Rectal smooth muscle tissue (tissue), 1 donor: ENCODE results near the gene LIPE.
"Not testable (repeated sequence)": the region's sequence is repeated elsewhere in the genome, so short reads cannot be mapped to it uniquely, and the experiment has no call there.

Experiments
- H3K27ac ChIP-seq: one replicate; pipeline ENCODE4 v1.7.0; 2013; ENCODE audit warnings: low read depth, low read length, inconsistent platforms
- H3K27me3 ChIP-seq: one replicate; pipeline ENCODE4 v1.7.0; 2013; ENCODE audit warnings: low read length; ENCODE audit not compliant: control insufficient read depth, insufficient read depth
- H3K36me3 ChIP-seq: one replicate; pipeline ENCODE4 v1.7.0; 2013; ENCODE audit warnings: low read length; ENCODE audit not compliant: control insufficient read depth, insufficient read depth
- H3K4me1 ChIP-seq: one replicate; pipeline ENCODE4 v1.7.0; 2013; ENCODE audit warnings: low read length; ENCODE audit not compliant: control insufficient read depth, insufficient read depth
- H3K4me3 ChIP-seq: one replicate; pipeline ENCODE4 v1.7.0; 2013; ENCODE audit warnings: low read length
- H3K9ac ChIP-seq: one replicate; pipeline ENCODE4 v1.7.0; 2013; ENCODE audit warnings: low read length

The LIPE gene

DNA sequence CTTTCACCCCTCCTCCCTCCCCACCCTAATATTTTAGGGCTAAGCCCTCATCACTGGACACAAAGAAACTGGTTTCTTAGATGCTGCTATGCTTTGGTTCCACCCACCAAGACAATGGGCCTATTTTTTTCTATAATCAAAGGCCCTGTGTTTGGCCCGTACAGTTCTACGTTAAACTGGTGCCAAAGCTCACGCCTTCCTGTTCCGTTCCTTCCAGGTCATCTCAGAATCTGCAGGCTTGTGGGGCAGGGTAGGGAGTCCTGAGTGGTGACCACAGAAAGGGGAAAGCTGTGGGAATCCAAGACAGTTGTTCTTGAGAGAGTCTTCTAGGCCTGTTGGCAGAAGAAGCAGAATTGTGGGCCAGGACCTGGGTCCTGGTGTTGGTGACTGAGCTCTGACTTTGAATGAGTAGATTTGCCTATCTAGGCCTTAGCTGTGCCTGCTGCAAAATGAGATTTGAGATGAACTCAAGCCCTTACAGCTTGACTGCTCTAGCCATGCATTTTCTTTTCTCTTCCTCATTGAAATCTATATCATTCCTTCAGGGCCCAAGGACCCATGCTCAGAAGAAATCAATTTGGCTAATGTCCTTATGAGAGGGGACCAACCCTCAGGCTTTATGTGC, 34.6 kb upstream of the LIPE start:
- no peak overlapping the region for H3K4me3 ChIP-seq
- no peaks in the 10 kb centered on the region for H3K4me1 ChIP-seq
- no peak overlapping the region for H3K9ac ChIP-seq
- no peaks in the 10 kb centered on the region for H3K36me3 ChIP-seq
- H3K27me3 ChIP-seq = no peaks in the 10 kb centered on the region
- H3K27ac ChIP-seq = no peak overlapping the region

GRCh38 chr19:42461231-42461630, 34.0 kb upstream of the LIPE start:
- H3K9ac ChIP-seq, H3K4me3 ChIP-seq, H3K27ac ChIP-seq: not testable (repeated sequence)

GRCh38 chr19:42459926-42460325, 32.7 kb upstream of the LIPE start:
- Histone ChIP-seq H3K27ac (no peak overlapping the region), H3K9ac (no peak overlapping the region), H3K36me3 (no peaks in the 10 kb centered on the region), H3K4me3 (no peak overlapping the region), H3K4me1 (no peaks in the 10 kb centered on the region), H3K27me3 (no peaks in the 10 kb centered on the region)

More at GRCh38 chr19:42461231-42461630, 34.0 kb upstream of the LIPE start:
- H3K36me3 ChIP-seq, H3K27me3 ChIP-seq, H3K4me1 ChIP-seq: not testable (repeated sequence)

DNA sequence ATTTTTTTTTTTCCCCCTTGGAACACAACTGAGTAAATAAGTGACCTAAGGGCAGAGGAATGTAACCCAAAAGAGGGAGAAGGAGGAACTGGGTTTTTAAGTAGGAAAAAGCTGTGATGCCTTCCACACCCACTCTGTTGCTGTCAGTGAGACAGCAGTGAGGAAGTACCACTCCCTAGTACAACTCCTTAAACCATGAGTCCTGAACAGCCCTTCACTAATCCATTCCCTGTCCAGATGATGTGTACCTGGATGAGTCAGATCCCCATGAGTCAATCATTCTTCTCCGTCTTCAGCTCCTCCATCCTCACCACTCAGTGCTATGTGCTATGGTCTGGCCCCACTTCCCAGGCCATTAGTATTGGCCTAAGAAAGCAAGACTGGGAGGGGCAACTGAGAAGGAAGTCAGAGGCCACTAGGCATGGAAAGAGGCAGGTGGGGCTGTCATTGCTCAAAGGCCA, 28.5 kb upstream of the LIPE start:
- Histone ChIP-seq H3K4me1 (no peaks in the 10 kb centered on the region), H3K27ac (no peak overlapping the region), H3K9ac (no peak overlapping the region)

DNA sequence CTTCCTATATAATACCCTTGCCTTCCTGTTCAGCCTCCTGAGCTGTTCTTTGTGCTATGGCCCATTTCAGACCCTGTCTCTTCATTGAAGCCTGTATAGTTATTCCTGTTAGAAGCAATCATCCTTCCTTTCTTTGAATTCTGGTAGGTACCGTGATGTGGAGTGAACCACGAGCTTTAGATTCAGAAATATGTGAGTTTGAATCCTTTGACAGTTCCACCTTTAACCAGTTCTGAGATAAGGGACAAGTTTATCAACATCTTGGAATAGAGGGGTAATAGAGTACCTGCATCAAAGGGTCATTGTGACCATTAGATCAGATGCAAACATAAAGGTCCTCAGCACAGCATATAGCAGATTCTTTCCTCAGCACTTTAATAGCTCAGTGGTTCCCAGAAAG, 27.9 kb upstream of the LIPE start:
- H3K27ac ChIP-seq = no peak overlapping the region
- H3K4me3 ChIP-seq = no peak overlapping the region
- H3K9ac ChIP-seq = no peak overlapping the region
- no peaks in the 10 kb centered on the region for H3K27me3 ChIP-seq
- H3K36me3 ChIP-seq = no peaks in the 10 kb centered on the region
- no peaks in the 10 kb centered on the region for H3K4me1 ChIP-seq

More for the DNA sequence above, 28.5 kb upstream of the LIPE start:
- Histone ChIP-seq H3K27me3 (no peaks in the 10 kb centered on the region), H3K36me3 (no peaks in the 10 kb centered on the region), H3K4me3 (no peak overlapping the region)

DNA sequence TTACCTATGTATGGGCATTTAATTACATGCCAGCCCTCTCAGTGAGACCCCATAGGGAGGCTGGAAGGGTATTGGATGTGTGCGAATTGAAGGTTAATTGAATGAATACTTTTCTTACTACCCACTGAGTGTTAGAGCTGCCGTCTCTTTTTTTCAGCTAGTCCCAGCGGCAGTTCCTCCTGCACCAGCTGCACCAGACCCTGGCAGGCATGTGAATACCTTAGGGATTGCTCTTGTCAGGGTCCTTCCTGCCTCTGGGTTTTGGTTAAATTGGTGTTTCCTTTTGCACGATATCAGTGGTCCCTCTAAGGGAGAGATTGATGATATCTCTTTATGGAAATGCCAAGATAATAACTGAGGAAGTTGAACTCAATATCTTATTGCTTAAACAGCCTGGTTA, 25.4 kb upstream of the LIPE start:
- Histone ChIP-seq H3K27me3 (no peaks in the 10 kb centered on the region), H3K9ac (no peak overlapping the region), H3K27ac (no peak overlapping the region), H3K4me1 (no peaks in the 10 kb centered on the region), H3K4me3 (no peak overlapping the region), H3K36me3 (no peaks in the 10 kb centered on the region)

DNA sequence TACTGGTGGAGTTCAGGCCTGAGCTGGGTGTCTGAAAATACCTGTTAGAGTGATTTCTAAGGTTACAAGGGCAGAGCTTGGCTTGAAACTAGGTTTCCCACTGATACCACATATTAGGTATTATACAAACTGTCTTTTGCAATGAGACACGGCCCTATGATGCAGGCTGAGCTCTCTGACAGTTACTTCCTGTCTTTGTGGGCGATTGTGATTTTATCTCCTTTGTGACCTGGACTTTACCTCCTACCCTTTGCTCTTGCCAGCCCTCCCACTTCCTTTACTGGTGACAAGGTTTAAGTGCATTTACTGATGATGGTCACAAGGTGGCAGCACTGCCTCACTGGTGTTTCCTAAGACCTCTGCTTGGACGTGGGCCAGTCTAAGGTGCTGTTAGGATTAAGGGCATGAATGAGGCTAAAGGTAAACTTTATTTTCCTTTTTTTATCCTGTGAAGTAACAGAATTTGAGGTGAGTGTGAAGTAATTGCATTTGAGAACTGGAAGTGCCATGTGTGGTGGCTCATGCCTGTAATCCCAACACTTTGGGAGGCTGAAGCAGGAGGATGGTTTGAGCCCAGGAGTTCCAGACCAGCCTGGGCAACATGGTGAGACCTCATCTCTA, 23.2 kb upstream of the LIPE start:
- H3K27me3 ChIP-seq = no peaks in the 10 kb centered on the region
- H3K9ac ChIP-seq = no peak overlapping the region
- no peak overlapping the region for H3K4me3 ChIP-seq
- H3K4me1 ChIP-seq = no peaks in the 10 kb centered on the region
- H3K36me3 ChIP-seq = no peaks in the 10 kb centered on the region
- H3K27ac ChIP-seq = no peak overlapping the region

- H3K4me1 ChIP-seq, H3K9ac ChIP-seq, H3K4me3 ChIP-seq, H3K27me3 ChIP-seq, H3K36me3 ChIP-seq, H3K27ac ChIP-seq: not testable (repeated sequence)
Measured at GRCh38 chr19:42448306-42448705, 21.1 kb upstream of the LIPE start.

DNA sequence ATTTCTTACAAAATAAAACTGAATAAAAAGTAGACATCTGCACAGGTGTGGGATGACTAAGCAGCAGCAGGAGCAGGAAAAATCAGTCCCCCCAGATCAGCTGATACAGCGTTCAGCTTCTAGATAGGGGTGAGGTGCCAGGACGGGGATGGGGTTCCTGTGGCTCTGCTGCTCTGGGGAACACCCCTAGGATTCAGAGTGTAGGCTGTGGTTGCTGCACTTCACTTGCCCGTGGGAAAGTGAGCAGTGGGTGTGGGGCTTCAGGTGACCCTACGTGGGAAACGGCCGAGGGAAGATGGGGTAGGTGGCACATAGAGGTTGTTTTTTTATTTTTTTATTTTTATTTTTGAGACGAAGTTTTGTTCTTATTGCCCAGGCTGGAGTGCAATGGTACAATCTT, 18.8 kb upstream of the LIPE start:
- no peak overlapping the region for H3K9ac ChIP-seq
- H3K27me3 ChIP-seq = no peaks in the 10 kb centered on the region
- H3K36me3 ChIP-seq = no peaks in the 10 kb centered on the region
- H3K4me3 ChIP-seq = no peak overlapping the region
- H3K27ac ChIP-seq = no peak overlapping the region
- no peaks in the 10 kb centered on the region for H3K4me1 ChIP-seq

- no peaks in the 10 kb centered on the region for H3K4me1 ChIP-seq
- no peak overlapping the region for H3K9ac ChIP-seq
- no peak overlapping the region for H3K4me3 ChIP-seq
- H3K27me3 ChIP-seq = no peaks in the 10 kb centered on the region
- H3K27ac ChIP-seq = no peak overlapping the region
- no peaks in the 10 kb centered on the region for H3K36me3 ChIP-seq
Measured at GRCh38 chr19:42443944-42444398, 16.8 kb upstream of the LIPE start.

DNA sequence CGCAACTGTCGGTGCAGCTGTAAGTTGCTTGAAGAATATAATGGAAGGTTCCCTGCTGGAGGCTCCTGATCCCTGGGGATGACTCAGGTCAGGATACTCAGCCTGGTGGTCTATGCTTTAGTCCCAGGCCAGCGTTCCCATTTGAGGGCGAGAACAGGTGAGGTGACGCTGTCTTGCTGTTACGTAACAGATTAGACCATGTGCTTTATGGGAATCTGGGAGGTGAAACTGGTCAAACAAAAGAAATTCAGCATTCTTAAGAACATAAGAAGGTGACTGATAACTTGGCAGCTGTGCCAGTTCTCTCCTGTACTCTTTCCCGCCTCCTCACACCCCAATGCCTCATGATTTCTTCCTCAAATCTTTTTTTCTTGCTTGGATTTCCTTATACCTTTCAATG, 15.6 kb upstream of the LIPE start, which contains the start of gene CXCL17:
Gene CXCL17 (minus strand): TSS at position 114 of the 400 bp plus-strand sequence. CDS start 114 bp downstream, outside the sequence.
- H3K27me3 ChIP-seq = no peaks in the 10 kb centered on the region
- no peak within 1 kb of the TSS for H3K4me3 ChIP-seq
- no peak within 1 kb of the TSS for H3K27ac ChIP-seq
- H3K4me1 ChIP-seq = no peaks in the 10 kb centered on the region
- H3K9ac ChIP-seq = no peak within 1 kb of the TSS
- H3K36me3 ChIP-seq = no peaks in the 10 kb centered on the region

DNA sequence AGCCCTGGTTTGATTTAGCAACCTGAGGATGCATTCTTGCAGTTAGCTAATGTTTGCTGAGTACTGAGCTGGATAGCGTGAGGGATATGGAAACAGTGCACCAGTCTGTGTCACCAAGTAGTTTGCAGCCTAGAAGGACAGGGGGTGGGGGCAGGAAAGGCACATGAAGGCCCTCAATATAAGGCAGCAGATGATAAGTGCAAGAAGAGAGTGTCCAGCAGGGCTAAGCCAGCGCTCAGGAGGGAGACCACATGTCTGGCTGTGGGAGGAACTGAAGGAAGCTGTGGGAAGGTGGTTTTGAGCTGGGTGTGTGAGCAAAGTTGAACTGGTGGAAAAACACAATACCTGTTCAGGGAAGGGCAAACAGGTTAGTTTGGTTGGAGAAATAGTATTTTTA, 13.9 kb upstream of the LIPE start:
- Histone ChIP-seq H3K27ac (no peak overlapping the region), H3K36me3 (no peaks in the 10 kb centered on the region)

More for the DNA sequence above, 13.9 kb upstream of the LIPE start:
- H3K4me1 ChIP-seq = no peaks in the 10 kb centered on the region
- H3K27me3 ChIP-seq = no peaks in the 10 kb centered on the region
- H3K9ac ChIP-seq = no peak overlapping the region
- no peak overlapping the region for H3K4me3 ChIP-seq
